Naive thymus-derived CD4-positive, alpha-beta T cell (primary cell): ENCODE measurements around the gene POTEH. TPM values are rescaled to one million over a fixed set of nuclear protein-coding genes. Genes with fewer than 3 reads are reported as not detected.
"Not testable (repeated sequence)": the region's sequence is repeated elsewhere in the genome, so short reads cannot be mapped to it uniquely, and the experiment has no call there.

Source experiments
- ATAC-seq: fragments of 150-1000 bp; cut with Tn5 transposase; 2 replicates; pipeline ENCODE4 v1.10.0; 2021; ENCODE audit warnings: mild to moderate bottlenecking, moderate library complexity
- CTCF ChIA-PET: fragments of 350-600 bp; sonication (Branson Sonifier 250); formaldehyde crosslinking; loops from one replicate; lab custom pipeline; 2021; ENCODE audit warnings: antibody characterized with exemption; lab: Charles Lee
- POLR2A ChIA-PET: fragments of 350-600 bp; sonication (Branson Sonifier 250); formaldehyde crosslinking; loops from one replicate; lab custom pipeline; 2021; ENCODE audit warnings: antibody characterized with exemption, inconsistent platforms; lab: Charles Lee
- DNase-seq, 9 donors: peaks; one replicate each; pipeline versions ENCODE4 v3.0.0 to v3.0.0-alpha.2; 2020 to 2022; ENCODE audit warnings: mixed read lengths in 1 of 9
- H3K27ac ChIP-seq: one replicate; pipeline ENCODE4 v1.7.0; 2013; ENCODE audit warnings: mild to moderate bottlenecking, low read depth, low read length, moderate library complexity
- H3K27me3 ChIP-seq, 2 donors: one replicate each; pipeline ENCODE4 v1.7.0; 2013; ENCODE audit warnings: low read length in 2 of 2, mild to moderate bottlenecking in 2 of 2, moderate library complexity in 2 of 2; ENCODE audit not compliant: control insufficient read depth in 2 of 2, insufficient read depth in 2 of 2
- H3K36me3 ChIP-seq, 3 experiments: 1 replicate in 2 of 3; 2 replicates in 1 of 3; pipeline ENCODE4 v1.7.0; 2013; ENCODE audit warnings: low read length in 3 of 3, mild to moderate bottlenecking in 3 of 3, moderate library complexity in 1 of 3; ENCODE audit not compliant: insufficient read depth in 3 of 3, control insufficient read depth in 2 of 3
- H3K4me1 ChIP-seq, 2 donors: one replicate each; pipeline ENCODE4 v1.7.0; 2013; ENCODE audit warnings: low read length in 2 of 2, mild to moderate bottlenecking in 2 of 2, moderate library complexity in 1 of 2; ENCODE audit not compliant: control insufficient read depth in 2 of 2, insufficient read depth in 2 of 2
- H3K4me3 ChIP-seq: 2 replicates; pipeline ENCODE4 v1.7.0; 2013; ENCODE audit warnings: mild to moderate bottlenecking, low read length
- H3K9me3 ChIP-seq, 3 experiments: 1 replicate in 2 of 3; 2 replicates in 1 of 3; pipeline ENCODE4 v1.7.0; 2013; ENCODE audit warnings: low read length in 3 of 3; ENCODE audit not compliant: control insufficient read depth in 2 of 3
- H3K27ac Mint-ChIP-seq, 9 donors: one replicate each; pipeline ENCODE4 v1.8.0; 2020 to 2022; ENCODE audit warnings: mixed read lengths in 9 of 9, mild to moderate bottlenecking in 8 of 9, moderate library complexity in 5 of 9, inconsistent platforms in 2 of 9
- H3K27me3 Mint-ChIP-seq, 5 donors: one replicate each; pipeline ENCODE4 v1.8.0; 2021 to 2022; ENCODE audit warnings: mixed read lengths in 5 of 5, mild to moderate bottlenecking in 1 of 5
- H3K36me3 Mint-ChIP-seq, 5 donors: one replicate each; pipeline ENCODE4 v1.8.0; 2020 to 2022; ENCODE audit warnings: mixed read lengths in 5 of 5, mild to moderate bottlenecking in 3 of 5, inconsistent platforms in 1 of 5
- H3K4me1 Mint-ChIP-seq, 7 donors: one replicate each; pipeline ENCODE4 v1.8.0; 2020 to 2022; ENCODE audit warnings: mixed read lengths in 7 of 7, mild to moderate bottlenecking in 3 of 7, inconsistent platforms in 1 of 7
- H3K4me3 Mint-ChIP-seq, 10 donors: one replicate each; pipeline ENCODE4 v1.8.0; 2020 to 2022; ENCODE audit warnings: mild to moderate bottlenecking in 10 of 10, mixed read lengths in 10 of 10, moderate library complexity in 6 of 10, inconsistent platforms in 2 of 10
- H3K9me3 Mint-ChIP-seq, 11 donors: one replicate each; pipeline ENCODE4 v1.8.0; 2020 to 2022; ENCODE audit warnings: mixed read lengths in 11 of 11, mild to moderate bottlenecking in 4 of 11, inconsistent platforms in 1 of 11, moderate library complexity in 1 of 11
- intact Hi-C, 2 donors: fragments of 100-400 bp; cut with micrococcal nuclease; formaldehyde crosslinking; loops; one replicate each; pipeline ENCODE4 v1.15.1; 2023
- polyA plus RNA-seq, 2 donors: library from polyadenylated mRNA; unstranded; fragments of 300-500 nt; fragmentation: Illumina TruSeq; gene quantifications; one replicate each; pipeline ENCODE4 v1.2.3, GENCODE V29; 2021
- total RNA-seq, 6 experiments: library from RNA in 5 of 6; stranded (reverse) in 5 of 6; gene quantifications; 1 replicate in 5 of 6; 2 replicates in 1 of 6; pipeline ENCODE4 v1.2.3 and lab custom pipeline; 2021 to 2026

Gene POTEH
- total and polyA plus RNA-seq, 7 experiments from 2014 or later, result not detected

DNA sequence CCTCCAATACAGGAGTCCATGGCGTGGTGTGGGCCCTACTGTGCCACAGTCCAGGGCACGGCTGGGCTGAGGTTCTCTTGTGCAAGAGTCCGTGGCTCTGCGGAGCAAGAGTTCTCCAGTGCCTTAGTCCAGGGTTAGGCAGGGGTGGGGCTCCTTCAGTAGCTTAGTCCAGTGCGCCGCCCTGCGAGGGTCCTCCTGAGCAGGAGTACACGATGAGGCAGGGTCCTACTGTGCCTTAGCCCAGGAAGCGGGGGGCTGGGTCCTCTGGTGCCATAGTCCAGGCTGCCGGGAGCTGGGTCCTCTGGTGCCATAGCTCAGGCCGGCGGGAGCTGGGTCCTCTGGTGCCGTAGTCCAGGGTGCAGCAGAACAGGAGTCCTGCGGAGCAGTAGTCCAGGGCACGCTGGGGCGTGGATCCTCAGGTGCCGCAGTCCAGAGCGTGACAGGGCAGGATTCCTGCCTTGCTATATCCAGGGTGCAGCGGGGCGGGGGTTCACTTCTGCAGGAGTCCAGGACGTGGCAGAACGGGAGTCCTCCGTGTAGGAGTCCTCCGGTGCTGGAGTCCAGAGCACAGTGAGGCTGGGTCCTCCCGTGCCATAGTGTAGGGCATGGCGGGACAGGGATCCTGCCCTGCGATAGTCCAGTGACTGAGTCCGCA lies 69.7 kb downstream of the POTEH start:
- H3K27ac ChIP-seq, H3K36me3 ChIP-seq, H3K27ac Mint-ChIP-seq, H3K4me1 Mint-ChIP-seq, H3K27me3 ChIP-seq, H3K9me3 ChIP-seq, DNase-seq, H3K4me3 ChIP-seq, H3K27me3 Mint-ChIP-seq, POLR2A ChIA-PET, H3K36me3 Mint-ChIP-seq, H3K4me3 Mint-ChIP-seq, H3K4me1 ChIP-seq, CTCF ChIA-PET, H3K9me3 Mint-ChIP-seq, ATAC-seq, intact Hi-C loops: not testable (repeated sequence)

DNA sequence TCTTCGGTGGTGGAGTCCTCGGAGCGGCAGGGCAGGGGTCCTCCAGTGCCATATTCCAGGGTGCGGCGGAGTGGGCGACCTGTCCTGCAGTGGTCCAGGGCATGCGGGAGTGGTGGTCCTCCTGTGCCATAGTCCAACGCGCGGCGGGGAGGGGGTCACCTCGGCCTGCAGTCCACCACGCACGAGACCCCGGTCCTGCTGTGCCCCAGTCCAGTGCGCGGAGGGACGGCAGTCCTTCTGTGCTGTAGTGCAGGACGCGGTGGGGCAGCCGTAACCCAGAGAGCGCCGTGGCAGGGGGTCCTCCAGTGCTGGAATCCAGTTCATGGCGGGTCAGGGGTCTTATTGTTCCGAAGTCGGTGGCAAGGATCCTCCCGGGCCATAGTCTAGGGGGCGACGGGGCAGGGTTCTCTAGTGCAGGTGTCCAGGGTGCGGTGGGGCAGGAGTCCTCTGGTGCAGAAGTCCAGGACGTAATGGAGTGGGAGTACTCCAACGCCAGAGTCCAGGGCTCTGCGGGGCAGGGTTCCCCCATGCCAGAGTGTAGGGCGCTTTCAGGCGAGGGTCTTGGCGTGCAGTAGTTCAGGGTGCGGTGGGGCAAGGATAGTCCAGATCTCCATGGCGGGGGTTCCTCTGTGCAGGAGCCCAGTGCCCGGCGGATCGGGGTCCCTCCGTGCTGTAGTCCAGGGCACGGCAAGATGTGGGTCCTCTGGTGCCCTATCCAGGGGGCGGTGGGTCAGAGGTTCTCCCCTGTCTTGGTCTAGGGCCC lies 70.7 kb downstream of the POTEH start:
- H3K4me1 ChIP-seq, ATAC-seq, H3K4me1 Mint-ChIP-seq, H3K4me3 ChIP-seq, H3K27me3 Mint-ChIP-seq, DNase-seq, H3K4me3 Mint-ChIP-seq, H3K36me3 ChIP-seq, H3K27me3 ChIP-seq, intact Hi-C loops, CTCF ChIA-PET, POLR2A ChIA-PET, H3K9me3 ChIP-seq, H3K27ac Mint-ChIP-seq, H3K27ac ChIP-seq, H3K9me3 Mint-ChIP-seq, H3K36me3 Mint-ChIP-seq: not testable (repeated sequence)

DNA sequence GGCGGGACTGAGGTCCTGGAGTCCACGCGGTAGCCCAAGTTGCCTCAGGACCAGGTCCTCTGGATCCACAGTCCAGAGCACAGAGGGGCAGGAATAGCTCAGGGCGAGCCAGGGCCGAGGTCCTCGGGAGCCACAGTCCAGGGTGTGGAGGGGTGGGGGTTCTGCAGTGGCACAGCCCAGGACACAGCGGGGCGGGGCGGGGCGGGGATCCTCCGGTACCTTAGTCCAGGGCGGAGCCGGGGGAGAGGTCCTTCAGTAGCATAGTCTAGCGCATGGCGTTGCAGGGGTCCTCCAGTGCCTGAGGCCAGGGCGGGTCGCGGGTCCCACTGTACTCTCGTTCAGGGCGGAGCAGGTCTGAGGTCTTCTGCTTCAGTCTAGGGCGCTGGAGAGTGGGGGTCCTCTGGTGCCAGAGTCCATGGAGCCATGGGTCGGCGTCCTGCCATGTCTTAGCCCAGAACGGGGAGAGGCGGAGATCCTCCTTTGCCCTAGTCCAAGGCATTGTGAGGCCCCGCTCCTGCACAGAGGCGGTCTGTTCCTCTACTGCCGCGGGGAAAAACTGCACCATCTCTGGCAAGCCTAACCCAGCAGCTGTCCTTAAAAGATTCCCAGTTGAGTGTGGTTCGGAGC lies 71.4 kb downstream of the POTEH start:
- H3K36me3 ChIP-seq, H3K4me1 Mint-ChIP-seq, ATAC-seq, H3K27me3 Mint-ChIP-seq, H3K9me3 Mint-ChIP-seq, DNase-seq, intact Hi-C loops, H3K27me3 ChIP-seq, POLR2A ChIA-PET, CTCF ChIA-PET, H3K4me1 ChIP-seq, H3K4me3 ChIP-seq, H3K36me3 Mint-ChIP-seq, H3K9me3 ChIP-seq, H3K4me3 Mint-ChIP-seq, H3K27ac Mint-ChIP-seq, H3K27ac ChIP-seq: not testable (repeated sequence)

DNA sequence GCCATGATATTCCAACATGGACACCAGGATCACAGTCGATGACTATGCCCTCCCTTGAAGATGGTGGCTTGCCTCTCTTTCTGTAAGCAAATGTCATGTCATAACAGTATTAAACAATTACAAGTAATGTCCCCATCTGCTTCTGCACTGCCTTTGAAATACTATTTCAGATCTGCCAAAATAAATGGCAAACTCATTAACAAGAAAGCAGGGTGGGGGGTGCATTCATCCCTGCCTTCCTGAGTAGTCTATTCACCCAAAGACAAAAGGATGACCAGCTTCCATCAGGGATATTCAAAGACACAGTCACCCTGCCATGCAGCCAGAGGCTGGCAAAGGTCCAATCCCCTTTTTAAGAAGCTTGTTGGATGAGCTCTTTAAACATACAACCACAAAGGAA lies 73.7 kb downstream of the POTEH start:
- H3K9me3 ChIP-seq, H3K4me3 Mint-ChIP-seq, H3K4me1 ChIP-seq, H3K27ac ChIP-seq, H3K4me1 Mint-ChIP-seq, H3K36me3 Mint-ChIP-seq, intact Hi-C loops, H3K27me3 ChIP-seq, H3K27me3 Mint-ChIP-seq, H3K9me3 Mint-ChIP-seq, CTCF ChIA-PET, POLR2A ChIA-PET, H3K4me3 ChIP-seq, DNase-seq, ATAC-seq, H3K27ac Mint-ChIP-seq, H3K36me3 ChIP-seq: not testable (repeated sequence)

Other genes starting within 250 kb of the POTEH start
- not detected for gene OR11H1, start 161.8 kb upstream of the POTEH start, total RNA-seq
- gene OR11H1, start 161.8 kb upstream of the POTEH start, polyA plus RNA-seq, result not detected